ENCODE data around the gene ALG2. TPM values are rescaled to one million over a fixed set of nuclear protein-coding genes. Genes with fewer than 3 reads are reported as not detected.
A peak's percentile ranks its signal among the peaks of the same experiment; 100 is the strongest.

Gene ALG2
- total RNA-seq, 4 donors from 2014 or later = 26.4 to 33.0 (median 31.5) TPM

DNA sequence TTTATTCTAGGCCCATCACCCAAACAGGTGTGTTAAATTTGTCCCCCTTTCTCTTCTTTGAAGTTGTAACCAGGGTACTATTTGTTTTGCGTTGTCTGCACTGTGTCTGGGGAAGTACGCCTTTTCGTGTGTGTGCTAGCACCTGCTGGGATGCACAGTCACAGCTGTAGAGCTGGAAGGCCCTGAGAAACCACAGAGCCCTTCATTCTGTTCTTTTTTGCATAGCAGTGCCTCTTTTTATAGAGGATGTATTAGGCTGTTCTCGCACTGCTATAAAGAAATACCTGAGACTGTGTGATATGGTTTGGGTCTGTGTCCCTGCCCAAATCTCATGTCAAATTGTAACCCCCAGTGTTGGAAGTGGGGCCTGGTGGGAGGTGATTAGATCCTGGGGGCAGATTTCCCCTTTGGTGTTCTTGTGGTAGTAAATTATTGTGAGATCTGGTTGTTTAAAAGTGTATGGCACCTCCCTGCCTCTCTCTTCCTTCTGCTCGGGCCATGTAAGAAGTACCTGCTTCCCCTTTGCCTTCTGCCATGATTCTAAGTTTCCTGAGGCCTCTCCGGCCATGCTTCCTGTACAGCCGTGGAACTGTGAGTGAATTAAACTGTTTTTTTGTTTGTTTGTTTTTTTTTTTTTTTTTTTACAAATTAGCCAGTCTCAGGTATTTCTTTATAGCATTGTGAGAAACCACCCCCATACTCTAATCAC lies 14.3 kb upstream of the ALG2 start:
- H3K9me3 ChIP-seq = no peaks in the 10 kb centered on the region
- H3K27me3 ChIP-seq = no peaks in the 10 kb centered on the region
- WGBS = 89% methylated on average over 7 of the region's 7 CpGs
- no peak for TF ChIP-seq POLR2A (IDR thresholded peaks at IDR 0.05)
- no peak for TF ChIP-seq POLR2AphosphoS5 (IDR thresholded peaks at IDR 0.05)
- TF ChIP-seq EP300 (IDR thresholded peaks at IDR 0.05) = no peak
- TF ChIP-seq, protein P1, sequence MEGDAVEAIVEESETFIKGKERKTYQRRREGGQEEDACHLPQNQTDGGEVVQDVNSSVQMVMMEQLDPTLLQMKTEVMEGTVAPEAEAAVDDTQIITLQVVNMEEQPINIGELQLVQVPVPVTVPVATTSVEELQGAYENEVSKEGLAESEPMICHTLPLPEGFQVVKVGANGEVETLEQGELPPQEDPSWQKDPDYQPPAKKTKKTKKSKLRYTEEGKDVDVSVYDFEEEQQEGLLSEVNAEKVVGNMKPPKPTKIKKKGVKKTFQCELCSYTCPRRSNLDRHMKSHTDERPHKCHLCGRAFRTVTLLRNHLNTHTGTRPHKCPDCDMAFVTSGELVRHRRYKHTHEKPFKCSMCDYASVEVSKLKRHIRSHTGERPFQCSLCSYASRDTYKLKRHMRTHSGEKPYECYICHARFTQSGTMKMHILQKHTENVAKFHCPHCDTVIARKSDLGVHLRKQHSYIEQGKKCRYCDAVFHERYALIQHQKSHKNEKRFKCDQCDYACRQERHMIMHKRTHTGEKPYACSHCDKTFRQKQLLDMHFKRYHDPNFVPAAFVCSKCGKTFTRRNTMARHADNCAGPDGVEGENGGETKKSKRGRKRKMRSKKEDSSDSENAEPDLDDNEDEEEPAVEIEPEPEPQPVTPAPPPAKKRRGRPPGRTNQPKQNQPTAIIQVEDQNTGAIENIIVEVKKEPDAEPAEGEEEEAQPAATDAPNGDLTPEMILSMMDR (IDR thresholded peaks at IDR 0.05) = no peak
- no peak for DNase-seq (ENCODE audit: low spot score in 2 of 2)
- peaks cover 19% of the 10 kb centered on the region for H3K36me3 ChIP-seq
- H3K4me1 ChIP-seq = no peaks in the 10 kb centered on the region
- no peak overlapping the region for H3K4me3 ChIP-seq
- H3K27ac ChIP-seq = no peak overlapping the region

DNA sequence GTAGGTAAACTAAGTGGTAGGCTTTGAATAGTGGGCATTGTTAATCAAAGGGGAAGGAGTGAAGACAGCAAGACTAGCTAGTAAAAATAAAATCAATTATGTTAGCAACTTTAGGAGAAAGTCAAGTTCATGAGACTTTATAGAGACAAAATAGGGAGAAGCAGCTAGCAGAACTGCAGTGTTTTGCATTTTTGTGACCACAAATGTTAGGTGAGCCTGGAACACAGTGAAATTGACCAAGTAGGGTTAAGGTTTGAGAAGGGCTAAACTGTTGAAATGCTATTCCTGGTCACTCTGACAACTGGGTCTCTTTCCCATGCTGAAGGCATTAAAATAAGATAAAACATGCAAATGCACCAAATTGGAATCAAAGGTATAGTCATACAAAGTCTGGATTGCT lies 13.3 kb upstream of the ALG2 start:
- TF ChIP-seq EP300 (IDR thresholded peaks at IDR 0.05) (no peak), POLR2AphosphoS5 (IDR thresholded peaks at IDR 0.05) (no peak), POLR2A (IDR thresholded peaks at IDR 0.05) (no peak)
- TF ChIP-seq, protein P1 (IDR thresholded peaks at IDR 0.05) = no peak
- no peak overlapping the region for H3K27ac ChIP-seq
- H3K4me1 ChIP-seq = no peaks in the 10 kb centered on the region
- H3K4me3 ChIP-seq = no peak overlapping the region
- peaks cover 29% of the 10 kb centered on the region for H3K36me3 ChIP-seq
- H3K27me3 ChIP-seq = no peaks in the 10 kb centered on the region
- no peak for DNase-seq (ENCODE audit: low spot score in 2 of 2)
- no peaks in the 10 kb centered on the region for H3K9me3 ChIP-seq

DNA sequence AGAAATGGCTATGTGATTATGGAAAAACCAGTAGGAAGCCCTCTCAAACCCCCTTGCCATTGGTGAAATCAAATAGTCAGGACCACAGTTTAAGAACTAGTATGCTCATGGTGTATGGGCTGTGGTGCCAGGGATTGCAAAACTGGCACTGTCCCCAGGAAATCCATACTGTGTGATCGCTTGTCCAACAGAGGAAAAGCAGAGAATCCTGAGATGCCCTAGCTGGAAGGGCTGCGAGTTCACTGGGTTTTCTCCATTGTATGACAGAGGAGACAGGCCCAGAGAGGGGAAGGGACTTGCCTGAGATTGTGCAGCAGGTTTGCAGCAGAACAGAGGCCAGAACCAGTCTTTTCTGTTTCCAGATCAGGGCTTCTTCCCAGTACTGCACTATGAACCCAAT lies 12.9 kb upstream of the ALG2 start:
- peaks cover 34% of the 10 kb centered on the region for H3K36me3 ChIP-seq
- TF ChIP-seq POLR2AphosphoS5 (IDR thresholded peaks at IDR 0.05) (no peak), EP300 (IDR thresholded peaks at IDR 0.05) (no peak), POLR2A (IDR thresholded peaks at IDR 0.05) (no peak)
- TF ChIP-seq, protein P1 (IDR thresholded peaks at IDR 0.05) = no peak
- no peaks in the 10 kb centered on the region for H3K27me3 ChIP-seq
- no peaks in the 10 kb centered on the region for H3K4me1 ChIP-seq
- H3K27ac ChIP-seq = no peak overlapping the region
- H3K4me3 ChIP-seq = no peak overlapping the region
- WGBS = 90% methylated on average over 2 of the region's 2 CpGs
- DNase-seq (ENCODE audit: low spot score in 2 of 2) = no peak
- no peaks in the 10 kb centered on the region for H3K9me3 ChIP-seq

DNA sequence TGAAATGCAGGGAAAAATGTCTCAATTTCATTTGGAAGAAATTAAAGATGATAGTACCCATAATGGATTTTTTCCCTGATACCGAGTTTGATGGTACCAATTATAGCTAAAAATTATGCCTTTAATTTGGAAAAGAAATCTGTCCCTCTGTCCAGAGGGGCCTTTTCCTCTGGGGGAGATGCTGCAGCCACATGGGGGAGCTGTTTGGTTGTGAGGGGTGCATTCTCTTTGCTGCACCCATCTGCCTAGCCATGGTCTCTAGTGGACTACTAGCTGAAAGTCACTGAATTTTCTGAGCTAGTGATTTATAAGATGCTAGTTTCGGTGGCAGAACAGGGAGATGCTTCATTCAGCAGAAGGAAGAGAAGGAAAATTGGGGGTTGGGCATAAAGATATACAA lies 10.0 kb upstream of the ALG2 start:
- H3K4me3 ChIP-seq = no peak overlapping the region
- 91% methylated on average over 2 of the region's 2 CpGs for WGBS
- DNase-seq (ENCODE audit: low spot score in 2 of 2) = no peak
- no peaks in the 10 kb centered on the region for H3K9me3 ChIP-seq
- peaks cover 56% of the 10 kb centered on the region for H3K36me3 ChIP-seq
- TF ChIP-seq POLR2A (IDR thresholded peaks at IDR 0.05) = no peak
- TF ChIP-seq, protein P1 (IDR thresholded peaks at IDR 0.05) = peak in 1 of 2 donors; percentile 13
- no peaks in the 10 kb centered on the region for H3K4me1 ChIP-seq
- no peaks in the 10 kb centered on the region for H3K27me3 ChIP-seq
- H3K27ac ChIP-seq = no peak overlapping the region

DNA sequence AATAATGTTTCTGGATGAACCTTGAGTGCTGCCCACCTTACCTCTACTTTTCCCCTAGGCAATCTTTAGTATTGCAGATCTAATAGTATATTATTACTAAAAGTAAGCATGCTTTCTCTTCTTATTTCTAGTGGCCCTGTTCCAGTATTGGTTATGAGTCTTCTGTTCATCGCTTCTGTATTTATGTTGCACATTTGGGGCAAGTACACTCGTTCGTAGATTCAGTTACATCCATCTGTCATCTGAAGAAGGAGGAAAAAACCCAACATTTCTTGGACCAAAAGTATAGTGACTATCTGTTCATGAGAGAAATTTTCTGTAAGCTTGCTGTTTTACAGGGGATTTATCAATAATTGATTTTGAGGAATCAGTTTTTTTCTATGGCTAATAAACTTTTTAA lies 8.5 kb upstream of the ALG2 start:
- peaks cover 60% of the 10 kb centered on the region for H3K36me3 ChIP-seq
- H3K27ac ChIP-seq = no peak overlapping the region
- TF ChIP-seq POLR2AphosphoS5 (IDR thresholded peaks at IDR 0.05) (no peak), EP300 (IDR thresholded peaks at IDR 0.05) (no peak), POLR2A (IDR thresholded peaks at IDR 0.05) (no peak)
- TF ChIP-seq, protein P1 (IDR thresholded peaks at IDR 0.05) = no peak
- H3K27me3 ChIP-seq = no peaks in the 10 kb centered on the region
- H3K9me3 ChIP-seq = no peaks in the 10 kb centered on the region
- H3K4me1 ChIP-seq = peaks cover 6% of the 10 kb centered on the region
- WGBS = 88% methylated on average over 3 of the region's 3 CpGs
- DNase-seq (ENCODE audit: low spot score in 2 of 2) = no peak
- no peak overlapping the region for H3K4me3 ChIP-seq

All from suprapubic skin (tissue), 4 donors.